GM19099 (cell line): ENCODE results near the gene INF2.

Source experiments
- POLR2A ChIP-seq: IDR thresholded peaks from 3 replicates; pipeline ENCODE4 v1.6.1; 2011; ENCODE audit warnings: low read depth; ENCODE audit not compliant: insufficient read length; ENCODE audit errors: extremely low read depth

Gene INF2

GRCh38 chr14:104726600-104727451 is 37.4 kb downstream of the INF2 start:
- no peak for TF ChIP-seq POLR2A

GRCh38 chr14:104728631-104729030 is 39.2 kb downstream of the INF2 start:
- TF ChIP-seq POLR2A, result no peak

- TF ChIP-seq POLR2A, result no peak
These were observed 40.4 kb downstream of the INF2 start for GRCh38 chr14:104729835-104730181.

GRCh38 chr14:104730487-104730886 is 41.1 kb downstream of the INF2 start:
- no peak for TF ChIP-seq POLR2A

- no peak for TF ChIP-seq POLR2A
These were observed 42.2 kb downstream of the INF2 start for GRCh38 chr14:104731320-104732294.

- no peak for TF ChIP-seq POLR2A
These were observed 43.0 kb downstream of the INF2 start for GRCh38 chr14:104732355-104732804.

GRCh38 chr14:104732931-104733681 is 43.7 kb downstream of the INF2 start:
- TF ChIP-seq POLR2A, result no peak

GRCh38 chr14:104734051-104734587 is 44.7 kb downstream of the INF2 start:
- no peak for TF ChIP-seq POLR2A

- no peak for TF ChIP-seq POLR2A
These were observed 45.2 kb downstream of the INF2 start for GRCh38 chr14:104734601-104734990.

GRCh38 chr14:104734991-104735779 is 45.8 kb downstream of the INF2 start:
- TF ChIP-seq POLR2A, result no peak

- TF ChIP-seq POLR2A, result no peak
These were observed 46.6 kb downstream of the INF2 start for GRCh38 chr14:104735830-104736642.

GRCh38 chr14:104738375-104739019 is 49.1 kb downstream of the INF2 start:
- TF ChIP-seq POLR2A, result no peak

- no peak for TF ChIP-seq POLR2A
These were observed 49.6 kb downstream of the INF2 start for GRCh38 chr14:104739026-104739425.
